K562 (cell line): ENCODE results near the gene GABPB2. TPM values are rescaled to one million over a fixed set of nuclear protein-coding genes. Genes with fewer than 3 reads are reported as not detected.

ENCODE experiments used
- CBX2 ChIP-seq: fragments of 200-600 bp; sonication (generic); IDR thresholded peaks from one replicate; pipeline ENCODE4 v1.6.1; 2012; ENCODE audit warnings: mild to moderate bottlenecking, low read length, inconsistent platforms; ENCODE audit not compliant: insufficient read depth, poor library complexity, severe bottlenecking
- CCNT2 ChIP-seq: IDR thresholded peaks from 2 replicates; pipeline ENCODE4 v1.6.1; 2011; ENCODE audit warnings: borderline replicate concordance, low read depth, mild to moderate bottlenecking, moderate library complexity, mixed read lengths, low read length; ENCODE audit not compliant: insufficient read length; ENCODE audit errors: extremely low read depth
- EZH2 ChIP-seq: IDR thresholded peaks from 2 replicates; pipeline ENCODE4 v1.6.1; 2012; ENCODE audit warnings: low read depth, mild to moderate bottlenecking, inconsistent platforms, low read length, borderline replicate concordance
- FOXK1 ChIP-seq: sonication (generic); formaldehyde crosslinking; IDR thresholded peaks from 2 replicates; pipeline ENCODE4 v1.8.0; 2022; ENCODE audit warnings: missing genetic modification reagents, mild to moderate bottlenecking, borderline replicate concordance
- HDAC3 ChIP-seq: fragments of 450-650 bp; IDR thresholded peaks from 2 replicates; pipeline ENCODE4 v1.6.1; 2018; ENCODE audit warnings: borderline replicate concordance, mild to moderate bottlenecking, moderate library complexity; ENCODE audit not compliant: partially characterized antibody
- JUNB ChIP-seq: fragments of 450-650 bp; formaldehyde crosslinking; conservative IDR thresholded peaks from 2 replicates; pipeline ENCODE4 v1.4.0; 2020; ENCODE audit warnings: mild to moderate bottlenecking
- KDM1A ChIP-seq, 2 experiments: fragments of 450-650 bp; IDR thresholded peaks; 2 replicates each; pipeline ENCODE4 v1.6.1; 2016; ENCODE audit warnings: mild to moderate bottlenecking in 2 of 2
- MCM3 ChIP-seq: fragments of 450-650 bp; IDR thresholded peaks from 2 replicates; pipeline ENCODE4 v1.6.1; 2016
- MEIS2 ChIP-seq: fragments of 450-650 bp; IDR thresholded peaks from 2 replicates; pipeline ENCODE4 v1.6.1; 2014; ENCODE audit warnings: mild to moderate bottlenecking; ENCODE audit not compliant: partially characterized antibody
- POLR2AphosphoS5 ChIP-seq: IDR thresholded peaks from 2 replicates; pipeline ENCODE4 v1.6.1; 2011; ENCODE audit warnings: mild to moderate bottlenecking, low read depth, low read length, moderate library complexity; ENCODE audit not compliant: control insufficient read depth, insufficient read depth
- POLR2B ChIP-seq: fragments of 450-650 bp; IDR thresholded peaks from 2 replicates; pipeline ENCODE4 v1.6.1; 2018; ENCODE audit warnings: low read depth; ENCODE audit not compliant: partially characterized antibody
- RBBP5 ChIP-seq: fragments of 200-600 bp; sonication (generic); IDR thresholded peaks from 2 replicates; pipeline ENCODE4 v1.6.1; 2012; ENCODE audit warnings: borderline replicate concordance, mild to moderate bottlenecking, low read length, control low read depth, inconsistent platforms; ENCODE audit not compliant: insufficient read depth, poor library complexity, severe bottlenecking
- SREBF1 ChIP-seq: fragments of 150-350 bp; IDR thresholded peaks from 2 replicates; pipeline ENCODE4 v1.6.1; 2014; ENCODE audit warnings: antibody characterized with exemption, low read depth, low read length, borderline replicate concordance
- TAF9B ChIP-seq: fragments of 450-650 bp; IDR thresholded peaks from 2 replicates; pipeline ENCODE4 v1.6.1; 2018; ENCODE audit warnings: mild to moderate bottlenecking; ENCODE audit not compliant: partially characterized antibody
- ZFP1 ChIP-seq: fragments of 450-650 bp; formaldehyde crosslinking; IDR thresholded peaks from 2 replicates; pipeline ENCODE4 v1.4.0; 2020; ENCODE audit warnings: mild to moderate bottlenecking, mixed read lengths
- ZNF699 ChIP-seq: fragments of 250-450 bp; sonication (Bioruptor Pico); IDR thresholded peaks from 2 replicates; pipeline ENCODE4 v1.8.0; 2021; ENCODE audit warnings: mild to moderate bottlenecking, moderate library complexity; ENCODE audit not compliant: insufficient replicate concordance
- polyA plus RNA-seq, 8 experiments: library from polyadenylated mRNA; depleted of rRNA in 4 of 8; stranded (reverse) in 5 of 8; unstranded in 3 of 8; fragments of >200 nt; fragmentation: Nextera tagmentation in 2 of 8; fragmentation: Illumina TruSeq in 1 of 8; extraction: Ambion mirVana in 2 of 8; extraction: Trizol in 1 of 8; gene quantifications; 2 replicates each; pipeline versions ENCODE4 v1.2.1 to v1.2.3, GENCODE V29; 2011 to 2014; ENCODE audit warnings: inconsistent platforms in 1 of 8, missing spikeins in 1 of 8
- total RNA-seq, 7 experiments: library from RNA; depleted of rRNA in 6 of 7; stranded (reverse); fragments of >200 nt in 6 of 7; fragmentation: Illumina TruSeq in 2 of 7; extraction: Trizol in 2 of 7; gene quantifications; 2 replicates each; pipeline versions ENCODE4 v1.2.1 to v1.2.3, GENCODE V29; 2011 to 2021; ENCODE audit warnings: low replicate concordance in 1 of 7
- TF ChIP-seq, protein P1 (sequence below): IDR thresholded peaks from 2 replicates; pipeline ENCODE4 v1.6.1; 2016; ENCODE audit warnings: missing genetic modification characterization, missing compliant biosample characterization
- TF ChIP-seq, protein P2 (sequence below): fragments of 450-650 bp; formaldehyde crosslinking; conservative IDR thresholded peaks from 2 replicates; pipeline ENCODE4 v1.4.0; 2022; ENCODE audit warnings: mild to moderate bottlenecking, missing genetic modification characterization
- TF ChIP-seq, protein P3 (sequence below): fragments of 250-450 bp; sonication (Bioruptor Pico); IDR thresholded peaks from 2 replicates; pipeline ENCODE4 v1.5.0; 2021
- TF ChIP-seq, protein P4 (sequence below): sonication (generic); formaldehyde crosslinking; IDR thresholded peaks from 2 replicates; pipeline ENCODE4 v1.8.1; 2023; ENCODE audit warnings: mild to moderate bottlenecking, missing genetic modification reagents
- TF ChIP-seq, protein P5 (sequence below): fragments of 450-650 bp; formaldehyde crosslinking; IDR thresholded peaks from 2 replicates; pipeline ENCODE4 v1.4.0; 2020; ENCODE audit warnings: mild to moderate bottlenecking, moderate library complexity

The GABPB2 gene
- total and polyA plus RNA-seq, 9 of the 15 experiments (the other 6 are each of a cell fraction or from before 2014, with no cell fraction given) = 2.2 to 13.3 (median 6.1) TPM

DNA sequence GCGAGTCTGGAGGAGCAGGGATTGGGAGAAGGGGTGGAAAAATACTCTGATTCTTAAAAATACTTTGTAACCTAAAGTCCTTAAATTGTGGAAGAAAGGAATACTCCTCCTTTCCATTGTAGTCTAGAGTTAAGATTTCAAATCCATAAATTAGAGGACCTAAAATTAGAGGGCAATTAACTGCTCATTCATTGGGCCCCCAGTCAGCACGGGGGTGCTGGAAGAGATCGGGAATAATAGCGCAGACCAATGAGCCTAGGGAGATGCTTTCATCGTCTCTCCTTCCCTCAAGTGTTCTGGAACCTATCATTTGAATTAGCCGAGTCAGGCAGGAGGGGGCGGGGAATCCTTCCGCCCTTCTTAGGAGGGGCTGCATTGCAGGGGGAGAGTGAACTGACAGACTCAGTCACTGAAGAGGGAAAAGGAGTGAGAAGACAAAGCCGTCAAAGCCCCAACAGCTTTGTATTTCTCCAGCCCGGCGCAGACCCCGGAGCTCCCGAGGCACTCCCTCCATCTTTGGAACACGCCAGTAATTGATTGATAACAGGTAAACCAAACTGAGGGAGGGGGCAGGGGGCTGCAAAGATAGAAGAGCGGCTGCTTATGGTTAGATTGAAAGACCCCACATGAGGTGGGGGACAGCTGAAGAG, 10.4 kb upstream of the GABPB2 start, which contains the start of gene MLLT11 (continued):
- TF ChIP-seq POLR2AphosphoS5 (peak; percentile 44), CCNT2 (no peak), FOXK1 (CRISPR knock-in tag) (no peak), SREBF1 (no peak), ZFP1 (CRISPR knock-in tag) (no peak), CBX2 (no peak), TAF9B (peak; percentile 64), MCM3 (no peak), MEIS2 (peak; percentile 64), RBBP5 (peak; percentile 19), KDM1A (IDR thresholded peaks at IDR 0.05) (0 out of 4 replicates have a peak, but pooled peaks of 1 of the 2 experiments have one; percentile 17), EZH2 (no peak), JUNB (CRISPR knock-in tag) (no peak), HDAC3 (peak; percentile 17), POLR2B (peak; percentile 46), ZNF699 (CRISPR knock-in tag) (no peak)
- TF ChIP-seq, protein P1, sequence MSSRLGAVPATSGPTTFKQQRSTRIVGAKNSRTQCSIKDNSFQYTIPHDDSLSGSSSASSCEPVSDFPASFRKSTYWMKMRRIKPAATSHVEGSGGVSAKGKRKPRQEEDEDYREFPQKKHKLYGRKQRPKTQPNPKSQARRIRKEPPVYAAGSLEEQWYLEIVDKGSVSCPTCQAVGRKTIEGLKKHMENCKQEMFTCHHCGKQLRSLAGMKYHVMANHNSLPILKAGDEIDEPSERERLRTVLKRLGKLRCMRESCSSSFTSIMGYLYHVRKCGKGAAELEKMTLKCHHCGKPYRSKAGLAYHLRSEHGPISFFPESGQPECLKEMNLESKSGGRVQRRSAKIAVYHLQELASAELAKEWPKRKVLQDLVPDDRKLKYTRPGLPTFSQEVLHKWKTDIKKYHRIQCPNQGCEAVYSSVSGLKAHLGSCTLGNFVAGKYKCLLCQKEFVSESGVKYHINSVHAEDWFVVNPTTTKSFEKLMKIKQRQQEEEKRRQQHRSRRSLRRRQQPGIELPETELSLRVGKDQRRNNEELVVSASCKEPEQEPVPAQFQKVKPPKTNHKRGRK (tag) = no peak
- TF ChIP-seq, protein P2, sequence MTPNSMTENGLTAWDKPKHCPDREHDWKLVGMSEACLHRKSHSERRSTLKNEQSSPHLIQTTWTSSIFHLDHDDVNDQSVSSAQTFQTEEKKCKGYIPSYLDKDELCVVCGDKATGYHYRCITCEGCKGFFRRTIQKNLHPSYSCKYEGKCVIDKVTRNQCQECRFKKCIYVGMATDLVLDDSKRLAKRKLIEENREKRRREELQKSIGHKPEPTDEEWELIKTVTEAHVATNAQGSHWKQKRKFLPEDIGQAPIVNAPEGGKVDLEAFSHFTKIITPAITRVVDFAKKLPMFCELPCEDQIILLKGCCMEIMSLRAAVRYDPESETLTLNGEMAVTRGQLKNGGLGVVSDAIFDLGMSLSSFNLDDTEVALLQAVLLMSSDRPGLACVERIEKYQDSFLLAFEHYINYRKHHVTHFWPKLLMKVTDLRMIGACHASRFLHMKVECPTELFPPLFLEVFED (CRISPR knock-in tag) = no peak
- TF ChIP-seq, protein P3, sequence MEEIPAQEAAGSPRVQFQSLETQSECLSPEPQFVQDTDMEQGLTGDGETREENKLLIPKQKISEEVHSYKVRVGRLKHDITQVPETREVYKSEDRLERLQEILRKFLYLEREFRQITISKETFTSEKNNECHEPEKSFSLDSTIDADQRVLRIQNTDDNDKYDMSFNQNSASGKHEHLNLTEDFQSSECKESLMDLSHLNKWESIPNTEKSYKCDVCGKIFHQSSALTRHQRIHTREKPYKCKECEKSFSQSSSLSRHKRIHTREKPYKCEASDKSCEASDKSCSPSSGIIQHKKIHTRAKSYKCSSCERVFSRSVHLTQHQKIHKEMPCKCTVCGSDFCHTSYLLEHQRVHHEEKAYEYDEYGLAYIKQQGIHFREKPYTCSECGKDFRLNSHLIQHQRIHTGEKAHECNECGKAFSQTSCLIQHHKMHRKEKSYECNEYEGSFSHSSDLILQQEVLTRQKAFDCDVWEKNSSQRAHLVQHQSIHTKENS (CRISPR knock-in tag) = no peak
- TF ChIP-seq, protein P4, sequence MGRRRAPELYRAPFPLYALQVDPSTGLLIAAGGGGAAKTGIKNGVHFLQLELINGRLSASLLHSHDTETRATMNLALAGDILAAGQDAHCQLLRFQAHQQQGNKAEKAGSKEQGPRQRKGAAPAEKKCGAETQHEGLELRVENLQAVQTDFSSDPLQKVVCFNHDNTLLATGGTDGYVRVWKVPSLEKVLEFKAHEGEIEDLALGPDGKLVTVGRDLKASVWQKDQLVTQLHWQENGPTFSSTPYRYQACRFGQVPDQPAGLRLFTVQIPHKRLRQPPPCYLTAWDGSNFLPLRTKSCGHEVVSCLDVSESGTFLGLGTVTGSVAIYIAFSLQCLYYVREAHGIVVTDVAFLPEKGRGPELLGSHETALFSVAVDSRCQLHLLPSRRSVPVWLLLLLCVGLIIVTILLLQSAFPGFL (CRISPR knock-in tag) = no peak
- TF ChIP-seq, protein P5, sequence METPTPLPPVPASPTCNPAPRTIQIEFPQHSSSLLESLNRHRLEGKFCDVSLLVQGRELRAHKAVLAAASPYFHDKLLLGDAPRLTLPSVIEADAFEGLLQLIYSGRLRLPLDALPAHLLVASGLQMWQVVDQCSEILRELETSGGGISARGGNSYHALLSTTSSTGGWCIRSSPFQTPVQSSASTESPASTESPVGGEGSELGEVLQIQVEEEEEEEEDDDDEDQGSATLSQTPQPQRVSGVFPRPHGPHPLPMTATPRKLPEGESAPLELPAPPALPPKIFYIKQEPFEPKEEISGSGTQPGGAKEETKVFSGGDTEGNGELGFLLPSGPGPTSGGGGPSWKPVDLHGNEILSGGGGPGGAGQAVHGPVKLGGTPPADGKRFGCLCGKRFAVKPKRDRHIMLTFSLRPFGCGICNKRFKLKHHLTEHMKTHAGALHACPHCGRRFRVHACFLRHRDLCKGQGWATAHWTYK (CRISPR knock-in tag) = no peak
